ENCODE results near the gene C8A.

- TF ChIP-seq TAF7 (optimal IDR thresholded peaks at IDR 0.05; ENCODE audit: borderline replicate concordance, low read depth, low read length) (no peak), CTCF (IDR thresholded peaks at IDR 0.05; ENCODE audit: control extremely low read depth in 1 of 3, insufficient read depth in 1 of 3, low read depth in 1 of 3, low read length in 3 of 3) (no peak), POLR2AphosphoS5 (IDR thresholded peaks at IDR 0.05; ENCODE audit: low read depth, low read length) (no peak), CHD2 (IDR thresholded peaks at IDR 0.05; ENCODE audit: low read length) (no peak), HDAC6 (IDR thresholded peaks at IDR 0.05; ENCODE audit: low read depth, low read length) (no peak), POLR2A (IDR thresholded peaks at IDR 0.05; ENCODE audit: control extremely low read depth in 1 of 2, low read depth in 2 of 2, low read length in 2 of 2) (no peak), ASH2L (IDR thresholded peaks at IDR 0.05; ENCODE audit: low read length) (no peak), ZNF274 (IDR thresholded peaks at IDR 0.05; ENCODE audit: borderline replicate concordance, extremely low read depth, low read length) (no peak), EZH2 (IDR thresholded peaks at IDR 0.05; ENCODE audit: low read depth, low read length, severe bottlenecking) (no peak)
Observed at GRCh38 chr1:56905667-56906066, 51.1 kb downstream of the C8A start.

All from H1 (cell line).